WERI-Rb-1 (cell line): Measurements from ENCODE around the gene PACS1.

Experiments
- DNase-seq: peaks from one replicate; pipeline ENCODE4 v3.0.0-alpha.2; 2020
- H3K27ac ChIP-seq: fragments of 250-450 bp; sonication (Bioruptor Pico); 2 replicates; pipeline ENCODE4 v1.5.1; 2020; ENCODE audit warnings: mild to moderate bottlenecking, moderate library complexity
- H3K27me3 ChIP-seq: fragments of 250-450 bp; sonication (Bioruptor Pico); 2 replicates; pipeline ENCODE4 v1.5.1; 2021; ENCODE audit warnings: mild to moderate bottlenecking, low read depth, moderate library complexity; ENCODE audit not compliant: insufficient read depth, severe bottlenecking
- H3K36me3 ChIP-seq: fragments of 250-450 bp; sonication (Bioruptor Pico); 2 replicates; pipeline ENCODE4 v1.5.1; 2020; ENCODE audit warnings: mild to moderate bottlenecking, moderate library complexity
- H3K4me3 ChIP-seq: 2 replicates; pipeline ENCODE4 v1.5.1; 2011; ENCODE audit warnings: low read depth, mild to moderate bottlenecking, control low read depth, low read length
- H3K9me3 ChIP-seq: fragments of 250-450 bp; sonication (Bioruptor Pico); 2 replicates; pipeline ENCODE4 v1.5.1; 2021; ENCODE audit warnings: mild to moderate bottlenecking, moderate library complexity; ENCODE audit not compliant: severe bottlenecking
- CTCF ChIP-seq: IDR thresholded peaks from 2 replicates; pipeline ENCODE4 v1.5.1; 2011; ENCODE audit warnings: low read depth, mild to moderate bottlenecking, control low read depth, inconsistent platforms, low read length

Gene PACS1

DNA sequence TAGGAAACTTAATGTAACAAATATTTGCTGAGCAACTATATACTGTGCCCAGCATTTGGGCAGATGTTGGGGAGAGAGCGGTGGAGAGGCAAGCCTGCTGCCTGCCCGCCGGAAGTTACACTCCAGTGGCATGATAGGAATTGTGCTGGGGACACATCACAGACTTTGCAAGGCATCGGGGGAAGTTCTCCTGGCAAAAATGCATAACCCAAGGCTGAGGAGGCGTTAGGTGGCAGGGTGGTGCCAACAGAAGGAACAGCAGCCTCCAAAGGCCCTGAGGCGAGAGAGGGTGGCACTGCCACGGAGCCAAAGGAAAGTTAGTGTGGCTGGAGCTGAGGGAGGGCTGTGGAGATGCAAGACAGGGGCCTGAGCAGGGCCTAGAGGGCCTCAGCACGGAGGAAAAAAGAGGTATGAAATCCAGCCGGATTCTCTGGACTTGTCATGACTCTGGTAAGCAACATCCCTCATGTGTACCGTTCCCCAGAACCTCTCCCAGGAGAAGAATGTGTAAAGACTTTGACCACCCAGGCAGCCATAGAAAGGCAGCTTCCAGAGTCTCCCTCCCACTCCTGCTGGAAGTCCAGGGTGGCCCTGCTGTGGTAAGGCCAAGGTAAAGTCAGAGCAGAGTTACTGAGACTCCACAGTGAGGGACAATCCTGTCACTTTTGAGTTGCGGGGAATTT lies 122.2 kb downstream of the PACS1 start:
- peak overlapping the region; percentile 79 for H3K27ac ChIP-seq

DNA sequence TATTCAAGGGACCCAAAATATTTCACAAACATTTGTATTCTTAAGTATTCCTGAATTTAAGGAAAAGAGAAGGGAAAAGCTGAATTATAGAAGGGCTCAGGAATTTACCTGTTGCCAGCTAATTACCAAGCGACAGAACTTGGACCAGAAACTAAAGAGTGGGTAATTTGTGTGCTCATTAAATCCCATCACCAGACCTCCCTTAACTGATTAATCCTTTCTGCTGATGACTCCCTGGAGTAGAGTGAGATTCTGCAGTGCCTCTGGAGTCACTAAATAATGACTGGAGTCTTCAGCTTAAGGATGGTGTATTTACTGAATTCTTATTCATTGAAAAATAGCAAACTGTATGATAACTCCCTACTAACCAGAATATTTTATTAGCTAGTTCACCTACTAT lies 124.3 kb downstream of the PACS1 start:
- no peak overlapping the region for H3K27ac ChIP-seq
- H3K36me3 ChIP-seq, result peaks cover 12% of the 10 kb centered on the region
- DNase-seq, result no peak
- no peak overlapping the region for H3K4me3 ChIP-seq
- H3K27me3 ChIP-seq, result no peaks in the 10 kb centered on the region
- H3K9me3 ChIP-seq, result no peaks in the 10 kb centered on the region
- TF ChIP-seq CTCF, result no peak

More for the DNA sequence above, 122.2 kb downstream of the PACS1 start:
- Histone ChIP-seq H3K9me3 (no peaks in the 10 kb centered on the region), H3K36me3 (peaks cover 7% of the 10 kb centered on the region; the same call in 1 of the 2 replicates), H3K4me3 (no peak overlapping the region), H3K27me3 (no peaks in the 10 kb centered on the region)
- TF ChIP-seq CTCF, result no peak
- DNase-seq, result no peak

- Histone ChIP-seq H3K36me3 (peaks cover 12% of the 10 kb centered on the region), H3K4me3 (no peak overlapping the region), H3K27me3 (no peaks in the 10 kb centered on the region), H3K9me3 (no peaks in the 10 kb centered on the region), H3K27ac (no peak overlapping the region)
- DNase-seq, result no peak
- no peak for TF ChIP-seq CTCF
Measured at GRCh38 chr11:66195867-66196266, 125.8 kb downstream of the PACS1 start.

- Histone ChIP-seq H3K9me3 (no peaks in the 10 kb centered on the region), H3K27me3 (no peaks in the 10 kb centered on the region), H3K4me3 (no peak overlapping the region), H3K27ac (no peak overlapping the region), H3K36me3 (no peaks in the 10 kb centered on the region; the same call in 1 of the 2 replicates)
- no peak for DNase-seq
- no peak for TF ChIP-seq CTCF
Measured at GRCh38 chr11:66203847-66204246, 133.8 kb downstream of the PACS1 start.

- DNase-seq, result no peak
- Histone ChIP-seq H3K9me3 (no peaks in the 10 kb centered on the region), H3K36me3 (no peaks in the 10 kb centered on the region; the same call in 1 of the 2 replicates), H3K4me3 (no peak overlapping the region), H3K27ac (no peak overlapping the region), H3K27me3 (no peaks in the 10 kb centered on the region)
- no peak for TF ChIP-seq CTCF
Measured at GRCh38 chr11:66204412-66204811, 134.3 kb downstream of the PACS1 start.

DNA sequence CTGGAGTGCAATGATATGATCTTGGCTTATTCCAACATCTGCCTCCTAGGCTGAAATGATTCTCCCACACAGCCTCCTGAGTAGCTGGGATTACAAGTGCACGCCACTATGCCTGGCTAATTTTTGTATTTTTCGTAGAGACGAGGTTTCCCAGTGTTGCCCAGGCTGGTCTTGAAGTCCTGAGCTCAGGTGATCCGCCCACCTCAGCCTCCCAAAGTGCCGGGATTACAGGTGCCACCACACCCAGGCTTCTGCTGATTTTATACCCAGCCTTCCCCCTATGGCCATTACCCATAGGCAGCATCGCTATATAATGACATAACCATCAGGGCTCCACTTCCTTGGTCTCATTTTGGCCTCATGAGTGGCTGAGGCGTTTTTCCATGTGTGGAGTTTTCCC lies 137.7 kb downstream of the PACS1 start:
- H3K27me3 ChIP-seq, result no peaks in the 10 kb centered on the region
- H3K27ac ChIP-seq, result no peak overlapping the region
- peaks cover 4% of the 10 kb centered on the region; the same call in 1 of the 2 replicates for H3K36me3 ChIP-seq
- H3K4me3 ChIP-seq, result no peak overlapping the region
- H3K9me3 ChIP-seq, result no peaks in the 10 kb centered on the region
- no peak for DNase-seq
- no peak for TF ChIP-seq CTCF
